ENCODE measurements around the gene PDGFC. TPM values are rescaled to one million over a fixed set of nuclear protein-coding genes. Genes with fewer than 3 reads are reported as not detected.

Gene PDGFC
- total RNA-seq, 1 experiment from 2014 or later = 4.5 TPM

DNA sequence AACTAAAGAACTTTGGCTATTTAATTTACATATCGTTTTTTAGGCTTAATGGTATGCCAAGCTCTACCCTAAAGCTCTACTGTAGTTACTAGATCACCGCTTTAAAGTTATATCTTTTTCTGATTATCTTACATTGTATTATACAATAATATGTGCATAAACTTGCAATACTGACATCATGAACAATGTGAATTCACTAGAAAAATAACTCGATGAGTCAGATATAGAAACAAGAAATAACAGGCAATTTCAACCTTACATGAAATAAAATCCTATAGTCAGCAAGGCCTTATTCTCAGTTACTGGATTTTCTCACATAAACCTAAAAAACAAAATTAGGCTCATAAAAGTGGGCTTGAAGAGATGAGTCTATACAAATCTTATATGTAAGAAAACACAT lies 32.5 kb downstream of the PDGFC start:
- H3K9me3 Mint-ChIP-seq = no peaks in the 10 kb centered on the region
- Histone ChIP-seq H3K27ac (ENCODE audit: insufficient read length, low read depth, low read length) (no peak overlapping the region), H3K79me1 (ENCODE audit: insufficient read depth, low read depth, low read length, poor library complexity, severe bottlenecking) (no peaks in the 10 kb centered on the region), H3K9ac (ENCODE audit: extremely low read depth, insufficient read length, low read length) (no peak overlapping the region), H3K4me2 (ENCODE audit: insufficient read depth, insufficient read length, low read length) (no peak overlapping the region), H2BK120ac (ENCODE audit: low read depth, low read length, poor library complexity, severe bottlenecking) (no peak overlapping the region), H3K27me3 (ENCODE audit: insufficient read depth, low read length) (no peaks in the 10 kb centered on the region), H4K91ac (ENCODE audit: insufficient read length, low read depth, low read length) (no peak overlapping the region), H2AFZ (ENCODE audit: low read length) (no peak overlapping the region), H2BK20ac (ENCODE audit: low read depth, low read length, poor library complexity, severe bottlenecking) (no peak overlapping the region), H4K20me1 (ENCODE audit: control insufficient read depth, insufficient read depth, insufficient read length) (no peaks in the 10 kb centered on the region), H3T11ph (ENCODE audit: low read length) (no peak overlapping the region), H4K8ac (replicated peaks; ENCODE audit: insufficient read length, low read depth, low read length) (no peak overlapping the region), H3K4ac (ENCODE audit: low read depth, low read length) (no peak overlapping the region), H2BK12ac (ENCODE audit: insufficient read length, low read depth, low read length) (no peak overlapping the region), H3K4me1 (ENCODE audit: insufficient read depth, low read length) (no peaks in the 10 kb centered on the region), H4K5ac (ENCODE audit: insufficient read length, low read depth, low read length) (no peak overlapping the region), H3K23ac (ENCODE audit: insufficient read length, low read depth, low read length) (no peak overlapping the region), H3K56ac (ENCODE audit: insufficient read length, low read depth, low read length) (no peak overlapping the region), H3K14ac (ENCODE audit: insufficient read depth, low read length) (no peak overlapping the region), H2BK5ac (ENCODE audit: insufficient read length, low read length) (no peak overlapping the region), H3K79me2 (ENCODE audit: insufficient read depth, low read length) (no peaks in the 10 kb centered on the region), H2AK5ac (ENCODE audit: insufficient read length, low read length) (no peak overlapping the region), H3K9me3 (ENCODE audit: control insufficient read depth, low read depth, low read length) (no peaks in the 10 kb centered on the region), H3K18ac (ENCODE audit: insufficient read length, low read depth, low read length) (no peak overlapping the region), H3K23me2 (ENCODE audit: insufficient read length, low read depth, low read length, poor library complexity, severe bottlenecking) (no peaks in the 10 kb centered on the region), H2BK15ac (ENCODE audit: low read depth, low read length) (no peak overlapping the region)
- WGBS (ENCODE audit: extremely low coverage, insufficient read length, low lambda C conversion rate) = no CpG with 5 or more reads among the region's 3 CpGs
- no peak overlapping the region for H3K27ac Mint-ChIP-seq
- no peaks in the 10 kb centered on the region for H3K27me3 Mint-ChIP-seq (ENCODE audit: low read depth)
- peaks cover 18% of the 10 kb centered on the region in 2 experiments for H3K4me1 Mint-ChIP-seq
- no peak for DNase-seq
- TF ChIP-seq, protein P1, sequence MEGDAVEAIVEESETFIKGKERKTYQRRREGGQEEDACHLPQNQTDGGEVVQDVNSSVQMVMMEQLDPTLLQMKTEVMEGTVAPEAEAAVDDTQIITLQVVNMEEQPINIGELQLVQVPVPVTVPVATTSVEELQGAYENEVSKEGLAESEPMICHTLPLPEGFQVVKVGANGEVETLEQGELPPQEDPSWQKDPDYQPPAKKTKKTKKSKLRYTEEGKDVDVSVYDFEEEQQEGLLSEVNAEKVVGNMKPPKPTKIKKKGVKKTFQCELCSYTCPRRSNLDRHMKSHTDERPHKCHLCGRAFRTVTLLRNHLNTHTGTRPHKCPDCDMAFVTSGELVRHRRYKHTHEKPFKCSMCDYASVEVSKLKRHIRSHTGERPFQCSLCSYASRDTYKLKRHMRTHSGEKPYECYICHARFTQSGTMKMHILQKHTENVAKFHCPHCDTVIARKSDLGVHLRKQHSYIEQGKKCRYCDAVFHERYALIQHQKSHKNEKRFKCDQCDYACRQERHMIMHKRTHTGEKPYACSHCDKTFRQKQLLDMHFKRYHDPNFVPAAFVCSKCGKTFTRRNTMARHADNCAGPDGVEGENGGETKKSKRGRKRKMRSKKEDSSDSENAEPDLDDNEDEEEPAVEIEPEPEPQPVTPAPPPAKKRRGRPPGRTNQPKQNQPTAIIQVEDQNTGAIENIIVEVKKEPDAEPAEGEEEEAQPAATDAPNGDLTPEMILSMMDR (conservative IDR thresholded peaks at IDR 0.05) = no peak
- H3K36me3 Mint-ChIP-seq (ENCODE audit: insufficient read depth in 1 of 3, low read depth in 3 of 3) = no peaks in the 10 kb centered on the region
- no peak overlapping the region for H3K4me3 Mint-ChIP-seq
